MM.1S (cell line): ENCODE results near the gene RRP12.

Experiments used
- DNase-seq: peaks from one replicate; pipeline ENCODE4 v3.0.0-alpha.2; 2015
- H2AFZ ChIP-seq: fragments of 300-600 bp; sonication (generic); 2 replicates; pipeline ENCODE4 v1.6.0; 2016; ENCODE audit warnings: antibody characterized with exemption, low read length
- H3F3A ChIP-seq: fragments of 300-600 bp; sonication (generic); 2 replicates; pipeline ENCODE4 v1.6.1; 2016; ENCODE audit warnings: mild to moderate bottlenecking, antibody characterized with exemption, low read length, moderate library complexity, mixed read lengths; ENCODE audit not compliant: insufficient read depth
- H3K27ac ChIP-seq: fragments of 300-600 bp; sonication (generic); 2 replicates; pipeline ENCODE4 v1.5.1; 2016; ENCODE audit warnings: mild to moderate bottlenecking, low read length
- H3K27me3 ChIP-seq: fragments of 300-600 bp; sonication (generic); replicated peaks from 2 replicates; pipeline ENCODE4 v1.6.0; 2016; ENCODE audit warnings: low read length; ENCODE audit not compliant: insufficient read depth
- H3K36me3 ChIP-seq: fragments of 300-600 bp; sonication (generic); replicated peaks from 2 replicates; pipeline ENCODE4 v1.6.1; 2016; ENCODE audit warnings: mild to moderate bottlenecking, low read length, mixed read lengths; ENCODE audit not compliant: insufficient read depth
- H3K4me1 ChIP-seq: fragments of 300-600 bp; sonication (generic); 2 replicates; pipeline ENCODE4 v1.6.1; 2016; ENCODE audit warnings: low read length, mixed read lengths
- H3K4me2 ChIP-seq: fragments of 300-600 bp; sonication (generic); 2 replicates; pipeline ENCODE4 v1.6.0; 2016; ENCODE audit warnings: low read depth, low read length
- H3K4me3 ChIP-seq: fragments of 300-600 bp; sonication (generic); 2 replicates; pipeline ENCODE4 v1.5.1; 2016; ENCODE audit warnings: low read length, mixed read lengths
- H3K79me2 ChIP-seq: fragments of 300-600 bp; sonication (generic); 2 replicates; pipeline ENCODE4 v1.6.1; 2016; ENCODE audit warnings: mixed run types, low read length, mixed read lengths
- H3K9ac ChIP-seq: fragments of 300-600 bp; sonication (generic); 2 replicates; pipeline ENCODE4 v1.6.1; 2016; ENCODE audit warnings: low read length, mixed read lengths
- H3K9me2 ChIP-seq: fragments of 300-600 bp; sonication (generic); replicated peaks from 2 replicates; pipeline ENCODE4 v1.6.1; 2016; ENCODE audit warnings: mild to moderate bottlenecking, low read length, mixed read lengths; ENCODE audit not compliant: insufficient read depth
- H3K9me3 ChIP-seq: fragments of 300-600 bp; sonication (generic); replicated peaks from 2 replicates; pipeline ENCODE4 v1.6.1; 2016; ENCODE audit warnings: mild to moderate bottlenecking, low read length, mixed read lengths; ENCODE audit not compliant: insufficient read depth
- H4K20me1 ChIP-seq: fragments of 300-600 bp; sonication (generic); 2 replicates; pipeline ENCODE4 v1.6.1; 2016; ENCODE audit warnings: mild to moderate bottlenecking, low read length, moderate library complexity, mixed read lengths; ENCODE audit not compliant: insufficient read depth
- EZH2 ChIP-seq: fragments of 300-600 bp; sonication (generic); optimal IDR thresholded peaks from 2 replicates; pipeline ENCODE3; 2017; ENCODE audit warnings: low read depth, mild to moderate bottlenecking, antibody characterized with exemption, low read length, mixed read lengths
- EZH2phosphoT487 ChIP-seq: fragments of 300-600 bp; sonication (generic); IDR thresholded peaks from 2 replicates; pipeline ENCODE4 v1.6.1; 2018; ENCODE audit warnings: antibody characterized with exemption, low read length
- TF ChIP-seq, protein P1 (sequence below): fragments of 300-600 bp; sonication (generic); IDR thresholded peaks from 2 replicates; pipeline ENCODE4 v1.5.1; 2016; ENCODE audit warnings: antibody characterized with exemption, low read length, mixed read lengths

The RRP12 gene

GRCh38 chr10:97360705-97361536 is 40.2 kb downstream of the RRP12 start:
- Histone ChIP-seq H4K20me1 (no peaks in the 10 kb centered on the region), H3K79me2 (no peaks in the 10 kb centered on the region), H3K4me2 (no peak overlapping the region), H3K9ac (no peak overlapping the region), H3F3A (no peaks in the 10 kb centered on the region), H3K4me1 (no peaks in the 10 kb centered on the region), H3K27ac (no peak overlapping the region), H3K36me3 (no peaks in the 10 kb centered on the region), H2AFZ (no peak overlapping the region), H3K27me3 (no peaks in the 10 kb centered on the region), H3K9me3 (no peaks in the 10 kb centered on the region), H3K4me3 (no peak overlapping the region), H3K9me2 (no peaks in the 10 kb centered on the region)
- no peak for TF ChIP-seq EZH2
- TF ChIP-seq EZH2phosphoT487, result no peak
- no peak for DNase-seq

DNA sequence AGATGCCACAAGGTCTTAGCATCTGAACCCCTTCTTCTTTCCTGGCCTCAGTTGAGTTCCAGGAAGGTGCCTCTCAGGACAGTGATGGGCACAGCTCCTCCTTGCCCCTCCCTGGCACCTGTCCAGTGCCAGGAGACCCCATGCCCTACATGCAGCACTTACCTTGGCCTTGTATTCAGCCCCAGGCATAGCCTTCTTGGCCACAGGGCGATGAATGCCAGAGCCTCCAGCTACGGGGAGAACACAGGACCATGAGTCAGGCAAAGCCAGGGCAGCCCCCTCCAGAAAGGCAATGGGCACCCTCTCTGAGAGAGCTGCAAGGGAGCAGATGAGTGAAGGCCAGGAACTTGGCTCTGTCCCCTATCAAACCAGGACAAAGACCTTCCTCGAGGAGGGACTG is 42.4 kb downstream of the RRP12 start:
- TF ChIP-seq, protein P1, sequence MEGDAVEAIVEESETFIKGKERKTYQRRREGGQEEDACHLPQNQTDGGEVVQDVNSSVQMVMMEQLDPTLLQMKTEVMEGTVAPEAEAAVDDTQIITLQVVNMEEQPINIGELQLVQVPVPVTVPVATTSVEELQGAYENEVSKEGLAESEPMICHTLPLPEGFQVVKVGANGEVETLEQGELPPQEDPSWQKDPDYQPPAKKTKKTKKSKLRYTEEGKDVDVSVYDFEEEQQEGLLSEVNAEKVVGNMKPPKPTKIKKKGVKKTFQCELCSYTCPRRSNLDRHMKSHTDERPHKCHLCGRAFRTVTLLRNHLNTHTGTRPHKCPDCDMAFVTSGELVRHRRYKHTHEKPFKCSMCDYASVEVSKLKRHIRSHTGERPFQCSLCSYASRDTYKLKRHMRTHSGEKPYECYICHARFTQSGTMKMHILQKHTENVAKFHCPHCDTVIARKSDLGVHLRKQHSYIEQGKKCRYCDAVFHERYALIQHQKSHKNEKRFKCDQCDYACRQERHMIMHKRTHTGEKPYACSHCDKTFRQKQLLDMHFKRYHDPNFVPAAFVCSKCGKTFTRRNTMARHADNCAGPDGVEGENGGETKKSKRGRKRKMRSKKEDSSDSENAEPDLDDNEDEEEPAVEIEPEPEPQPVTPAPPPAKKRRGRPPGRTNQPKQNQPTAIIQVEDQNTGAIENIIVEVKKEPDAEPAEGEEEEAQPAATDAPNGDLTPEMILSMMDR, result no peak
- TF ChIP-seq EZH2phosphoT487 (no peak), EZH2 (no peak)
- Histone ChIP-seq H3K36me3 (no peaks in the 10 kb centered on the region), H2AFZ (no peak overlapping the region), H3K4me1 (no peaks in the 10 kb centered on the region), H3K9me2 (no peaks in the 10 kb centered on the region), H3K4me2 (no peak overlapping the region), H3K27me3 (no peaks in the 10 kb centered on the region), H3K9ac (no peak overlapping the region), H3K4me3 (no peak overlapping the region), H4K20me1 (no peaks in the 10 kb centered on the region), H3F3A (no peaks in the 10 kb centered on the region), H3K79me2 (no peaks in the 10 kb centered on the region), H3K9me3 (no peaks in the 10 kb centered on the region), H3K27ac (no peak overlapping the region)
- no peak for DNase-seq

- no peak overlapping the region for H3K4me3 ChIP-seq
- no peak overlapping the region for H3K4me2 ChIP-seq
- DNase-seq, result no peak
- H3K79me2 ChIP-seq, result no peaks in the 10 kb centered on the region
- H3K27ac ChIP-seq, result no peak overlapping the region
- no peaks in the 10 kb centered on the region for H3K9me3 ChIP-seq
- no peaks in the 10 kb centered on the region for H3K27me3 ChIP-seq
- no peak overlapping the region for H3K9ac ChIP-seq
- no peak for TF ChIP-seq EZH2phosphoT487
- TF ChIP-seq, protein P1, result no peak
- no peak for TF ChIP-seq EZH2
- H4K20me1 ChIP-seq, result no peaks in the 10 kb centered on the region
- no peaks in the 10 kb centered on the region for H3K36me3 ChIP-seq
- no peak overlapping the region for H2AFZ ChIP-seq
- H3K9me2 ChIP-seq, result no peaks in the 10 kb centered on the region
- H3F3A ChIP-seq, result no peaks in the 10 kb centered on the region
- H3K4me1 ChIP-seq, result no peaks in the 10 kb centered on the region
Measured at GRCh38 chr10:97358349-97358748, 42.8 kb downstream of the RRP12 start.

DNA sequence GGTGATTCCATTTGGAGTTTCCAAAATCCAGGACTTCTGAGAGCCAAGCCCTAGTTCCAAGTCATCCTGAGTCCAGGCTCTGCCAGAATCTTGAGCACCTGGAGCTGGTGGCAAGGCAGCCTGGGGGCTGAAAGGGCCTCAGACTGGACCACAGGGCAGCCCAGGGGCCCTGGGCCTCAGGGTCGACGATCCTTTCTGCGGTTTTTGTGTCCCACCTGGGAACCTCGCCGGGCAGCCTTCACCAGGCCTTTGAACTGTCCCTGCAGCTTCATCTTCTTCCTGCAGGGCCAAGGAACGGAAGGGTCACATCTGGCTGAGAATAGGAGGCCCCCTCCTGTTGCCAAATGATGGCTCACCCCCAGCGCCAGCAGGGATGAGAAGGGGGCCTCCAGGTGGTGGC is 44.2 kb downstream of the RRP12 start:
- no peaks in the 10 kb centered on the region for H3K36me3 ChIP-seq
- no peaks in the 10 kb centered on the region for H3K9me2 ChIP-seq
- H3K9ac ChIP-seq, result no peak overlapping the region
- no peaks in the 10 kb centered on the region for H3F3A ChIP-seq
- H3K4me1 ChIP-seq, result no peaks in the 10 kb centered on the region
- no peaks in the 10 kb centered on the region for H3K79me2 ChIP-seq
- no peak for DNase-seq
- no peak overlapping the region for H3K4me3 ChIP-seq
- no peak overlapping the region for H3K4me2 ChIP-seq
- no peak overlapping the region for H3K27ac ChIP-seq
- TF ChIP-seq EZH2 (no peak), EZH2phosphoT487 (no peak)
- TF ChIP-seq, protein P1, result no peak
- no peaks in the 10 kb centered on the region for H3K9me3 ChIP-seq
- no peaks in the 10 kb centered on the region for H3K27me3 ChIP-seq
- H2AFZ ChIP-seq, result no peak overlapping the region
- no peaks in the 10 kb centered on the region for H4K20me1 ChIP-seq
